Thyroid gland (tissue), 4 donors: ENCODE measurements around the gene ATAD3B.

Experiments used
- CTCF ChIP-seq, 6 experiments: fragments of 200-600 bp in 3 of 6; fragments of 450-650 bp in 3 of 6; sonication (generic) in 3 of 6; IDR thresholded peaks; one replicate each; pipeline ENCODE4 v1.5.1; 2016 to 2019; ENCODE audit warnings: antibody characterized with exemption in 6 of 6, mild to moderate bottlenecking in 2 of 6, inconsistent platforms in 1 of 6, moderate library complexity in 1 of 6
- POLR2A ChIP-seq, 2 donors: fragments of 450-650 bp; IDR thresholded peaks; one replicate each; pipeline ENCODE4 v1.6.1; 2017; ENCODE audit warnings: antibody characterized with exemption in 2 of 2, mild to moderate bottlenecking in 2 of 2, moderate library complexity in 1 of 2

GRCh38 chr1:1487701-1488100 is 16.1 kb downstream of the ATAD3B start:
- TF ChIP-seq POLR2A (IDR thresholded peaks at IDR 0.05): no peak
- no peak for TF ChIP-seq CTCF (IDR thresholded peaks at IDR 0.05)
